Measurements from ENCODE around the gene ZNF322. TPM values are rescaled to one million over a fixed set of nuclear protein-coding genes. Genes with fewer than 3 reads are reported as not detected.

ZNF322 gene
- total and polyA plus RNA-seq, 2 of the 8 experiments (the other 6 are each of a cell fraction or from before 2014, with no cell fraction given): 5.3 to 35.0 TPM

- H2BK120ac ChIP-seq (replicated peaks; ENCODE audit: low read depth, low read length): no peak overlapping the region
- 67% methylated on average over 3 of the region's 3 CpGs; no CpG with 5 or more reads in 1 of the 2 experiments for WGBS, 2 experiments (ENCODE audit: extremely low coverage in 1 of 2, insufficient coverage in 1 of 2, insufficient read length in 1 of 2, insufficient replicate concordance in 2 of 2, low coverage in 1 of 2, low lambda C conversion rate in 2 of 2, missing lambda C conversion rate in 1 of 2)
- H3K36me3 ChIP-seq (ENCODE audit: control insufficient read depth in 2 of 4, insufficient read depth in 4 of 4, low read length in 3 of 4): no peaks in the 10 kb centered on the region
- H3K9me3 ChIP-seq (ENCODE audit: insufficient read depth in 2 of 2, low read depth in 1 of 2, low read length in 1 of 2): no peaks in the 10 kb centered on the region
- no peak overlapping the region for H2BK5ac ChIP-seq (ENCODE audit: low read depth, low read length)
- H3K18ac ChIP-seq (ENCODE audit: extremely low read depth, low read length): no peak overlapping the region
- H3K4me1 ChIP-seq (replicated peaks in 1 of 4; ENCODE audit: control insufficient read depth in 3 of 4, insufficient read depth in 4 of 4, low read length in 3 of 4): no peaks in the 10 kb centered on the region
- no peak overlapping the region for H2AFZ ChIP-seq (ENCODE audit: low read length)
- H3K9ac ChIP-seq (replicated peaks in 1 of 4; ENCODE audit: extremely low read depth in 1 of 4, low read depth in 3 of 4, low read length in 3 of 4): no peak overlapping the region
- no peak overlapping the region for H3K27ac ChIP-seq (ENCODE audit: low read depth, low read length)
- no peak overlapping the region for H3K23ac ChIP-seq (ENCODE audit: insufficient read length)
- H3K79me2 ChIP-seq (ENCODE audit: control insufficient read depth in 1 of 2, insufficient read depth in 2 of 2, low read length in 2 of 2): no peaks in the 10 kb centered on the region
- no peak overlapping the region for H2BK12ac ChIP-seq (ENCODE audit: low read depth, low read length)
- H2AK5ac ChIP-seq (ENCODE audit: low read depth, low read length): no peak overlapping the region
- no peak overlapping the region for H4K8ac ChIP-seq (ENCODE audit: extremely low read depth, insufficient read depth, low read length)
- no peaks in the 10 kb centered on the region for H4K20me1 ChIP-seq (replicated peaks in 1 of 2; ENCODE audit: control insufficient read depth in 1 of 2, insufficient read depth in 2 of 2, low read length in 2 of 2)
- DNase-seq (ENCODE audit: low read depth in 1 of 2, low spot score in 2 of 2) (no peak), FAIRE-seq (no peak)
- CTCF ChIA-PET (ENCODE audit: partially characterized antibody): no interaction called here
- no peak overlapping the region for H4K91ac ChIP-seq (replicated peaks; ENCODE audit: insufficient read length, low read length)
- no peak overlapping the region for H3K14ac ChIP-seq (ENCODE audit: insufficient read length)
- no peak overlapping the region for H2BK20ac ChIP-seq (ENCODE audit: low read length)
- no peaks in the 10 kb centered on the region for H3K23me2 ChIP-seq (ENCODE audit: low read depth, low read length)
- no peak overlapping the region for H3K56ac ChIP-seq (replicated peaks; ENCODE audit: insufficient read length, low read depth, low read length)
- H3K4me2 ChIP-seq (ENCODE audit: insufficient read depth in 1 of 2, low read depth in 2 of 2, low read length in 2 of 2): no peak overlapping the region
- peaks cover 0 to 6% (median 0%) of the 10 kb centered on the region in 4 experiments; a peak in 2 of 7 replicates for H3K27me3 ChIP-seq (replicated peaks in 1 of 4; ENCODE audit: control insufficient read depth in 3 of 4, extremely low read depth in 1 of 4, insufficient read depth in 3 of 4, low read length in 3 of 4)
- no peak overlapping the region for H3K4ac ChIP-seq (replicated peaks; ENCODE audit: insufficient read length, low read depth, low read length)
- H2BK15ac ChIP-seq (ENCODE audit: low read length): no peak overlapping the region
- H4K5ac ChIP-seq (ENCODE audit: insufficient read length, low read depth, low read length): no peak overlapping the region
- POLR2A ChIA-PET (ENCODE audit: partially characterized antibody): no interaction called here
- H3K4me3 ChIP-seq (ENCODE audit: extremely low read depth in 1 of 4, insufficient read depth in 2 of 4, low read depth in 3 of 4, low read length in 4 of 4): no peak overlapping the region
- H3K79me1 ChIP-seq (ENCODE audit: low read depth, low read length): no peaks in the 10 kb centered on the region
- TF ChIP-seq NRF1 (IDR thresholded peaks at IDR 0.05; ENCODE audit: low read depth, low read length) (no peak), HDAC2 (IDR thresholded peaks at IDR 0.05; ENCODE audit: borderline replicate concordance in 1 of 2, low read depth in 2 of 2, low read length in 2 of 2) (no peak), TBP (IDR thresholded peaks at IDR 0.05; ENCODE audit: low read depth, low read length) (no peak), RXRA (IDR thresholded peaks at IDR 0.05; ENCODE audit: insufficient read depth, low read depth, low read length) (no peak), ATF2 (IDR thresholded peaks at IDR 0.05; ENCODE audit: low read length) (no peak), CTBP2 (IDR thresholded peaks at IDR 0.05; ENCODE audit: borderline replicate concordance, insufficient read depth, insufficient read length, low read length) (no peak), SP2 (IDR thresholded peaks at IDR 0.05; ENCODE audit: low read length) (no peak), HDAC6 (IDR thresholded peaks at IDR 0.05; ENCODE audit: low read depth, low read length) (no peak), EZH2 (IDR thresholded peaks at IDR 0.05; ENCODE audit: low read depth, low read length, severe bottlenecking) (no peak), CREB1 (IDR thresholded peaks at IDR 0.05) (no peak), SIN3A (conservative IDR thresholded peaks at IDR 0.05 in 1 of 2, IDR thresholded peaks at IDR 0.05 in 1 of 2; ENCODE audit: low read depth in 1 of 2, low read length in 2 of 2) (no peak), SAP30 (IDR thresholded peaks at IDR 0.05; ENCODE audit: insufficient read depth, insufficient replicate concordance, low read length) (no peak), POLR2A (IDR thresholded peaks at IDR 0.05; ENCODE audit: control extremely low read depth in 1 of 2, low read depth in 2 of 2, low read length in 2 of 2) (no peak)
These were observed 54.7 kb downstream of the ZNF322 start for GRCh38 chr6:26604797-26605196.

Measured in H1 (cell line).